ENCODE results near the gene MYOM1.

Gene MYOM1

GRCh38 chr18:3257627-3258120, 37.9 kb upstream of the MYOM1 start:
- H3K4me3 ChIP-seq (ENCODE audit: low read depth in 1 of 2, low read length in 2 of 2): no peak overlapping the region
- peak overlapping the region; percentile 68 for H3K27ac ChIP-seq (ENCODE audit: low read length)
- no peaks in the 10 kb centered on the region for H3K9me3 ChIP-seq (ENCODE audit: control insufficient read depth in 1 of 2, low read length in 2 of 2)
- peaks cover 46 to 62% of the 10 kb centered on the region in 2 donors for H3K36me3 ChIP-seq (ENCODE audit: control insufficient read depth in 1 of 2, insufficient read depth in 2 of 2, low read length in 2 of 2)
- H3K4me1 ChIP-seq (ENCODE audit: control insufficient read depth in 1 of 2, insufficient read depth in 2 of 2, low read length in 2 of 2): peaks cover 9 to 30% of the 10 kb centered on the region in 2 donors
- no peaks in the 10 kb centered on the region for H3K27me3 ChIP-seq (ENCODE audit: low read depth, low read length)

DNA sequence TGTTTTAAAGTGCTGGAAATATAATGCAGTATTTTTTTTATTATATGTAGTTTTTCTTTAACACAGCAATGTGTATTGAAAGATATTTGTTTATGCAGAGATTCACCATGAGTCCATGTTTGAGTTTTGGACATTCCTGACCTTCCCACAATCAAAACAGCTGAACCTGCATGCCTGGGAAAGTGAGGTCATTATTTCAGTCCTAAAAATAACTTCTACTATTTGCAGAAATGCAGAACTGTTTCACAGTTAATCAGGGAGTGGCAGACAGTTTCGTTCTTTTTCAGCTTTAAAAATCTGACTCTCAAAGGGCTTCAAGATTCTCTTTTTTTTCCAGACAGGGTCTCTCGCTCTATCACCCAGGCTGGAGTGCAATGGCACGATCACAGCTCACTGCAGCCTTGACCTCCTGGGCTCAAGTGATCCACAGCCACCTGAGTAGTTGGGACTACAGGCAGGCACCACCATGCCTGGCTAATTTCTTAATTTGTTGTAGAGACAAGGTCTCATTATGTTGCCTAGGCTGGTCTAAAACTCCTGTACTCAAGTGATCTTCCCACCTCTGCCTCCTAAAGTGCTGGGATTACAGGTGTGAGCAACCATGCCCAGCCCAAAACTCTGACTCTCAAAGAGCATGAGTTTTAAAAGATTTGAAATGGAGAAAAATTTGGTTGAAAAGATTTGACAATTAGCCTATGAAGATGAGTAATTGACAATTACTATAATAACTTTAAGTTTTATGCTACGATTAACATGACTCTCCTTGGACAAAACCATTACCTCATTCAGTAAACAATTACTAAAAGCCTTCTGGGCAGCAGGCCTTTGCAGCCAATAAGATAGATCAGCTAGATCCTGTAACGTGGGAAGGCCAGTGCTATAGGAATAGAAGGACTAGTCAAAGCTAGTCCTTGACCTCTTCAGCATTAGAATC, 37.2 kb upstream of the MYOM1 start:
- peak overlapping the region; percentile 68 for H3K27ac ChIP-seq (ENCODE audit: low read length)
- peaks cover 12 to 33% of the 10 kb centered on the region in 2 donors for H3K4me1 ChIP-seq (ENCODE audit: control insufficient read depth in 1 of 2, insufficient read depth in 2 of 2, low read length in 2 of 2)
- no peak overlapping the region for H3K4me3 ChIP-seq (ENCODE audit: low read depth in 1 of 2, low read length in 2 of 2)

GRCh38 chr18:3255611-3256165, 35.9 kb upstream of the MYOM1 start:
- peaks cover 10 to 30% of the 10 kb centered on the region in 2 donors for H3K4me1 ChIP-seq (ENCODE audit: control insufficient read depth in 1 of 2, insufficient read depth in 2 of 2, low read length in 2 of 2)
- no peak overlapping the region for H3K4me3 ChIP-seq (ENCODE audit: low read depth in 1 of 2, low read length in 2 of 2)
- H3K9me3 ChIP-seq (ENCODE audit: control insufficient read depth in 1 of 2, low read length in 2 of 2): no peaks in the 10 kb centered on the region
- no peaks in the 10 kb centered on the region for H3K27me3 ChIP-seq (ENCODE audit: low read depth, low read length)
- H3K27ac ChIP-seq (ENCODE audit: low read length): no peak overlapping the region
- H3K36me3 ChIP-seq (ENCODE audit: control insufficient read depth in 1 of 2, insufficient read depth in 2 of 2, low read length in 2 of 2): peaks cover 46 to 49% of the 10 kb centered on the region in 2 donors

More for the DNA sequence above, 37.2 kb upstream of the MYOM1 start:
- Histone ChIP-seq H3K27me3 (ENCODE audit: low read depth, low read length) (no peaks in the 10 kb centered on the region), H3K36me3 (ENCODE audit: control insufficient read depth in 1 of 2, insufficient read depth in 2 of 2, low read length in 2 of 2) (peaks cover 46 to 58% of the 10 kb centered on the region in 2 donors), H3K9me3 (ENCODE audit: control insufficient read depth in 1 of 2, low read length in 2 of 2) (no peaks in the 10 kb centered on the region)

DNA sequence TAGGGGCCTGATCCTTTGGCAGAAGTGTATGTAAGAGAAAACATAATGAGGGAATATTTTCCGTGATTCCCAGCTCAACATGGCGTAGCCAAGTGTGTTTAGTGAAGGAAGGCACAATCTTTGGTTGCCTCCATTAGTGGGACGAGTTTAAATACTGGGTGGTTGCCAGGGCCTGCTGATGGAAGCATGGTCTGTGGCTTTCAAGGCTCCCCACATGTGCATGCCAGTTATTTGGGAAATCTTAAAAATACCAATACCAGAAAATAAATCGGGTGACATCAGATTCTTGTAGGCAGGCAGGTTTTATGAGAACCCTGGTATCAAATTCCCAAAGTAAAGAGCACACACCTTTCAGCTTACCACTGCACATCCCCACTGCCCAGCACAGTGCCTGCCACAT, 35.0 kb upstream of the MYOM1 start:
- H3K27me3 ChIP-seq (ENCODE audit: low read depth, low read length): no peaks in the 10 kb centered on the region
- no peak overlapping the region for H3K27ac ChIP-seq (ENCODE audit: low read length)
- no peaks in the 10 kb centered on the region for H3K9me3 ChIP-seq (ENCODE audit: control insufficient read depth in 1 of 2, low read length in 2 of 2)
- no peak overlapping the region for H3K4me3 ChIP-seq (ENCODE audit: low read depth in 1 of 2, low read length in 2 of 2)
- peaks cover 49 to 53% of the 10 kb centered on the region in 2 donors for H3K36me3 ChIP-seq (ENCODE audit: control insufficient read depth in 1 of 2, insufficient read depth in 2 of 2, low read length in 2 of 2)
- peaks cover 13 to 37% of the 10 kb centered on the region in 2 donors for H3K4me1 ChIP-seq (ENCODE audit: control insufficient read depth in 1 of 2, insufficient read depth in 2 of 2, low read length in 2 of 2)

GRCh38 chr18:3252843-3253242, 33.1 kb upstream of the MYOM1 start:
- Histone ChIP-seq H3K27me3 (ENCODE audit: low read depth, low read length) (no peaks in the 10 kb centered on the region), H3K36me3 (ENCODE audit: control insufficient read depth in 1 of 2, insufficient read depth in 2 of 2, low read length in 2 of 2) (peaks cover 50 to 57% of the 10 kb centered on the region in 2 donors), H3K4me1 (ENCODE audit: control insufficient read depth in 1 of 2, insufficient read depth in 2 of 2, low read length in 2 of 2) (peaks cover 13 to 41% of the 10 kb centered on the region in 2 donors), H3K27ac (ENCODE audit: low read length) (no peak overlapping the region), H3K4me3 (ENCODE audit: low read depth in 1 of 2, low read length in 2 of 2) (no peak overlapping the region), H3K9me3 (ENCODE audit: control insufficient read depth in 1 of 2, low read length in 2 of 2) (no peaks in the 10 kb centered on the region)

DNA sequence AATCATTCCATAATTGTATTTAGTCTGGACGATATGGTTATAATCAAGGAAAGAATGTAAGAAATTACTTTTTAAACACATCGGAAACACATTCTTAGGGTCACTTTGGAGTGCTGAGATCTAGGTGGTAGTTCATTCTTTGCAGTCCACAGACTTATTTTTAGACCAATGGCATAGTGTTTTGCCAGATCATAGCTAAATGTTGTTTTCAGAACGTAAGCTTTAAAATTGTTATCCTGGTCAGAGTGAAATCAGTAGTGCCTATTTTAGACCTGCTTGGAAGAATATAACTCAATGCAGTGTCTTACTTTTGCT, 32.2 kb upstream of the MYOM1 start:
- Histone ChIP-seq H3K27ac (ENCODE audit: low read length) (peak overlapping the region; percentile 71), H3K27me3 (ENCODE audit: low read depth, low read length) (no peaks in the 10 kb centered on the region), H3K36me3 (ENCODE audit: control insufficient read depth in 1 of 2, insufficient read depth in 2 of 2, low read length in 2 of 2) (peaks cover 48 to 50% of the 10 kb centered on the region in 2 donors), H3K4me3 (ENCODE audit: low read depth in 1 of 2, low read length in 2 of 2) (no peak overlapping the region), H3K9me3 (ENCODE audit: control insufficient read depth in 1 of 2, low read length in 2 of 2) (no peaks in the 10 kb centered on the region), H3K4me1 (ENCODE audit: control insufficient read depth in 1 of 2, insufficient read depth in 2 of 2, low read length in 2 of 2) (peaks cover 10 to 31% of the 10 kb centered on the region in 2 donors)

DNA sequence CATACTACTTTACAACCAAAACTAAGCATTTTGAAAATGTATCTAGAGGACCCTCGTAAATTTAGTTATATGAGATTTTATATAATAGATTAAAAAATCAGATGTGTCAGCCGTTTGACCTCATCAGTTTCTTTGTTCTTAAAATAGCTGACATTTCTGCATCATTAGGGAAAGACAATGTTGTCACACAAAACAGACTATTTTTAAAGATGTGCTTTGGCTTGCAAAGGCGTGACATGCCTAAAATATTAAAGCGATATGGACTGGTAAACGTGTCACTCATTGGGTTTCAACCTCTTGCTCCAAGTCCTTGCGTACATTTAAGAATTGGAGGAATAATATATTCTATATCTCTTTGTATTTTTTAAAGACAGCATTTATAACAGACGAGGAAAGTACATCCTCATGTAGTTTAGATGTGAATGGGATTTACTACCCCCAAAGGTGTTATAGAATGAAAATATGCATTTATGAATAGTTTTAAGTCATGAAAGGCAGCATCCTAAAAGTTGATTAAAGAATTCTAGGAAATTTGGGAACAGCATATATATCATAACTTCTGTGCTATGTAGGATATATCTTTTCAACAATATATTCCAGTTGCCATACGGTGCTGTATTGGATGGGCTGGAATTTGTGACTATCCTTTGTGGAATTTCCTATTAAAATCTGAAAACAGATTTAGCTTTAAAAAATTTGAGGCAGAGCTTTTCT, 31.6 kb upstream of the MYOM1 start:
- Histone ChIP-seq H3K4me3 (ENCODE audit: low read depth in 1 of 2, low read length in 2 of 2) (no peak overlapping the region), H3K9me3 (ENCODE audit: control insufficient read depth in 1 of 2, low read length in 2 of 2) (no peaks in the 10 kb centered on the region), H3K36me3 (ENCODE audit: control insufficient read depth in 1 of 2, insufficient read depth in 2 of 2, low read length in 2 of 2) (peaks cover 47 to 50% of the 10 kb centered on the region in 2 donors), H3K4me1 (ENCODE audit: control insufficient read depth in 1 of 2, insufficient read depth in 2 of 2, low read length in 2 of 2) (peaks cover 9 to 26% of the 10 kb centered on the region in 2 donors), H3K27me3 (ENCODE audit: low read depth, low read length) (no peaks in the 10 kb centered on the region), H3K27ac (ENCODE audit: low read length) (peak overlapping the region; percentile 71)

- Histone ChIP-seq H3K27ac (ENCODE audit: low read length) (peak overlapping the region; percentile 93), H3K36me3 (ENCODE audit: control insufficient read depth in 1 of 2, insufficient read depth in 2 of 2, low read length in 2 of 2) (peaks cover 38 to 43% of the 10 kb centered on the region in 2 donors), H3K27me3 (ENCODE audit: low read depth, low read length) (no peaks in the 10 kb centered on the region), H3K4me1 (ENCODE audit: control insufficient read depth in 1 of 2, insufficient read depth in 2 of 2, low read length in 2 of 2) (peaks cover 9 to 22% of the 10 kb centered on the region in 2 donors), H3K9me3 (ENCODE audit: control insufficient read depth in 1 of 2, low read length in 2 of 2) (no peaks in the 10 kb centered on the region), H3K4me3 (ENCODE audit: low read depth in 1 of 2, low read length in 2 of 2) (peak overlapping the region in 1 of 2 donors; percentile 35)
Measured at GRCh38 chr18:3250237-3251107, 30.7 kb upstream of the MYOM1 start.

GRCh38 chr18:3248658-3249359, 29.0 kb upstream of the MYOM1 start:
- Histone ChIP-seq H3K9me3 (ENCODE audit: control insufficient read depth in 1 of 2, low read length in 2 of 2) (no peaks in the 10 kb centered on the region), H3K27me3 (ENCODE audit: low read depth, low read length) (no peaks in the 10 kb centered on the region), H3K27ac (ENCODE audit: low read length) (peak overlapping the region; percentile 100), H3K4me1 (ENCODE audit: control insufficient read depth in 1 of 2, insufficient read depth in 2 of 2, low read length in 2 of 2) (peaks cover 9 to 22% of the 10 kb centered on the region in 2 donors), H3K4me3 (ENCODE audit: low read depth in 1 of 2, low read length in 2 of 2) (peak overlapping the region; percentile 93 to 98), H3K36me3 (ENCODE audit: control insufficient read depth in 1 of 2, insufficient read depth in 2 of 2, low read length in 2 of 2) (peaks cover 21 to 28% of the 10 kb centered on the region in 2 donors)

DNA sequence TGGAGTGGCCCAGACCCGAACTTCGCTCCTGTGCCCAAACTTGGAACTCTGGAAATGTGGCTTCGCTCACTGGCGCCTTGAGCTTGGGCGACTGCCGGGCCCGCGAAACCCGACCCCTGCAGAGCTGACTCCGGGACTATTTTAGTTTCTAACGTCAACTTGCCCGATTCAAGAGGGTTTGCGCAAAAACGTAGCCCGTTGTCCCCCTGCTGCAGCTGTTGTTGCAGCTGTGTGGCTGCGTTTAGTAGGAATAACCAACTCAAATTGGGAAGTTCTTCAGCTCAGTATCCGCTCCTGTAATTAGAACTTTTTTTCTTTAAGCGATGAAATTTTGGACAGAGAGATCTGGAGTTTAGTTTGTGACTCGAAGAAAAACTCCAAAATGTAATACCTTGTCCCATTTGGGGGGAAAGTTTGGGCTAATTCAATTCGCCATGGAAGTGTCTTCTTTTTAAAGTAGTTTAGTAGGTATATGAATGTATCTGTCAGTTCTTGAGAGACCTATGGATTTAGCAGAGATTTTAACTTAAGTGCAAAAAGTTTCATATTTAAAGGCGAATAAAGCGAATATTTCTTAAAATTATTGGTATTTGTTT, 28.4 kb upstream of the MYOM1 start:
- peak overlapping the region; percentile 93 to 98 for H3K4me3 ChIP-seq (ENCODE audit: low read depth in 1 of 2, low read length in 2 of 2)
- H3K4me1 ChIP-seq (ENCODE audit: control insufficient read depth in 1 of 2, insufficient read depth in 2 of 2, low read length in 2 of 2): peaks cover 9 to 22% of the 10 kb centered on the region in 2 donors
- peak overlapping the region; percentile 100 for H3K27ac ChIP-seq (ENCODE audit: low read length)
- H3K9me3 ChIP-seq (ENCODE audit: control insufficient read depth in 1 of 2, low read length in 2 of 2): no peaks in the 10 kb centered on the region
- H3K27me3 ChIP-seq (ENCODE audit: low read depth, low read length): no peaks in the 10 kb centered on the region
- H3K36me3 ChIP-seq (ENCODE audit: control insufficient read depth in 1 of 2, insufficient read depth in 2 of 2, low read length in 2 of 2): peaks cover 14 to 21% of the 10 kb centered on the region in 2 donors
